Measurements from ENCODE around the gene BNC2.

DNA sequence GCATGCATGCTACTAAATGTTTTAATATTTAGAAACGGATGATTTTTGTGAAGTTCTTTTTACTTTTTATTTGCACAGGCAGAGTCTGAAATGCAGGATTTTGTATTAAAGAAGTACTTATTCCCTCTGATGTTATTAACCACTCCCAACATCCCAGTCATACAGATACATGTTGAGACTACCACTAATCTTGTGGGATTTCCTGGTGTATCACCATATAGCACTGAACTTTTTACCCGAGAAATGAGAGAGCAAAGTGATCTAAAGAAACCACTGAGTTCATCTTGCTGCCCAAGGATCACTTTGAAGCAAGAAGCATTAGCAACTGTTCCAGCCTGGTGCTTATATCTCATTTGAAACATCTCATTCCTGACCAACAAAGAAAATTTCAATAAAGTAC lies 443.8 kb downstream of the BNC2 start:
- TF ChIP-seq POLR2A (IDR thresholded peaks at IDR 0.05; ENCODE audit: low read length) (no peak), GATA1 (IDR thresholded peaks at IDR 0.05; ENCODE audit: low read depth, low read length) (no peak)
